ENCODE results near the gene CD8B.

CD8B gene

GRCh38 chr2:86768189-86768949 is 93.3 kb downstream of the CD8B start:
- no peak for DNase-seq

Data from activated CD4-positive, CD25-positive, alpha-beta regulatory T cell (primary cell).